T-helper 2 cell treated with Interferon-gamma antibody and Interleukin-4, amounts not matched to agents 5 μg/mL and 100 μg/mL, for 36 hours (primary cell): ENCODE measurements around the gene TMEM163.

Experiments
- DNase-seq: peaks from one replicate; pipeline ENCODE4 v3.0.0; 2021; ENCODE audit warnings: low spot score
- H3K27ac Mint-ChIP-seq: one replicate; pipeline ENCODE4 v1.8.0; 2021; ENCODE audit warnings: mild to moderate bottlenecking, mixed read lengths
- H3K27me3 Mint-ChIP-seq: one replicate; pipeline ENCODE4 v1.8.0; 2021; ENCODE audit warnings: low read depth, mixed read lengths
- H3K36me3 Mint-ChIP-seq: one replicate; pipeline ENCODE4 v1.8.0; 2021; ENCODE audit warnings: low read depth, mixed read lengths
- H3K4me1 Mint-ChIP-seq: one replicate; pipeline ENCODE4 v1.8.0; 2021; ENCODE audit warnings: low read depth, mixed read lengths
- H3K4me3 Mint-ChIP-seq: one replicate; pipeline ENCODE4 v1.8.0; 2022; ENCODE audit warnings: mild to moderate bottlenecking, moderate library complexity, mixed read lengths
- H3K9me3 Mint-ChIP-seq: one replicate; pipeline ENCODE4 v1.8.0; 2021; ENCODE audit warnings: mixed read lengths

Gene TMEM163

GRCh38 chr2:134694411-134694810 lies 24.4 kb downstream of the TMEM163 start:
- Mint-ChIP-seq H3K27me3 (peaks cover 36% of the 10 kb centered on the region), H3K4me3 (no peak overlapping the region), H3K27ac (no peak overlapping the region), H3K36me3 (no peaks in the 10 kb centered on the region), H3K9me3 (no peaks in the 10 kb centered on the region), H3K4me1 (no peaks in the 10 kb centered on the region)
- DNase-seq: no peak

- Mint-ChIP-seq H3K27ac (no peak overlapping the region), H3K4me3 (no peak overlapping the region), H3K36me3 (no peaks in the 10 kb centered on the region), H3K9me3 (no peaks in the 10 kb centered on the region), H3K27me3 (peaks cover 33% of the 10 kb centered on the region), H3K4me1 (no peaks in the 10 kb centered on the region)
- no peak for DNase-seq
Observed at GRCh38 chr2:134693359-134694330, 25.2 kb downstream of the TMEM163 start.

GRCh38 chr2:134692499-134692898 lies 26.3 kb downstream of the TMEM163 start:
- Mint-ChIP-seq H3K27me3 (peaks cover 30% of the 10 kb centered on the region), H3K4me1 (no peaks in the 10 kb centered on the region), H3K36me3 (no peaks in the 10 kb centered on the region), H3K4me3 (no peak overlapping the region), H3K9me3 (no peaks in the 10 kb centered on the region), H3K27ac (no peak overlapping the region)
- DNase-seq: no peak

GRCh38 chr2:134690629-134691215 lies 28.1 kb downstream of the TMEM163 start:
- Mint-ChIP-seq H3K9me3 (no peaks in the 10 kb centered on the region), H3K4me3 (no peak overlapping the region), H3K4me1 (no peaks in the 10 kb centered on the region), H3K27ac (no peak overlapping the region), H3K27me3 (peaks cover 24% of the 10 kb centered on the region), H3K36me3 (no peaks in the 10 kb centered on the region)
- no peak for DNase-seq

DNA sequence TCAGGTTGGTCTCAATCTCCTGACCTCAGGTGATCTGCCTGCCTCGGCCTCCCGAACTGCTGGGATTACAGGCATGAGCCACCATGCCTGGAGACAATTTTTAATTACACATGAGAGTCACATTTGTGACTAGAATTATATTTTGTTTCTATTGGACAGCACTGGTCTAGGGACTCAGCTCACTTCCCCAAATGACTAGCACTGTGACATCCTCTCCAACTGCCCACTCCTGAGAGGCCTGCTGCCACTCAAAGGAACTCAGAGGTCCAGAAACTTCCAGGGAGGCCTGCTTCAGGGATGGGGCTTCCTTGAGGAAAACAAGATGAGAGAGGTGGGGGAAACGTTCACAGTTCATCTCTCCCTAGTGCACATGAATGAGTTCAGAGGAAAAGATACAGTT lies 29.5 kb downstream of the TMEM163 start:
- Mint-ChIP-seq H3K27me3 (peaks cover 17% of the 10 kb centered on the region), H3K4me3 (no peak overlapping the region), H3K36me3 (no peaks in the 10 kb centered on the region), H3K9me3 (no peaks in the 10 kb centered on the region), H3K27ac (no peak overlapping the region), H3K4me1 (peaks cover under 1% of the 10 kb centered on the region)
- DNase-seq: no peak

GRCh38 chr2:134685967-134686366 lies 32.8 kb downstream of the TMEM163 start:
- H3K4me1 Mint-ChIP-seq: peaks cover 27% of the 10 kb centered on the region
- no peak overlapping the region for H3K27ac Mint-ChIP-seq

DNA sequence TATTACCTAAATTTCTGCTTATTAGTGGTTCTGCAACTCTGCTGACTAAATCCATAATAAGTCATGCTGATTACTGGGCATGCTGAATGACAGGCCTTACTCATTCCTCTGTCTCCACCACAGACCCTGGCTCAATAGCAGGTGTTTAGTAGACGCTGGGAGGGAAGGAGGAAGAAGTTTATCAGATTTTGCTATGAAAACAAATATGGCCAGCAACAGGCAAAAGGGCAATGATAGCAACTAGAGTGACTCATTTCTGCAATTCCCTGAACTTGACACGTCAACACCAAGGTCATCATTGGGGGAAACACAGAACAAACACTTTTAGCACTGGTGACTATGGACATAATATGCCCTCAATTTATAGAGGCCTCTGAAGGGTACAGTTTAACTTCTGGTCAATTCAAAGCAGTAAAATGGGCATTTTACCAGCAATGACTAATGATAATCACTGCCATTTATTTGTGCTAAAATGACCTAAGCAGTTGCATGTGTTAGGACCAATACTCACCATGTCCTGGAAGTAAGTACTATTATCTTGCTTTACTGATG lies 35.2 kb downstream of the TMEM163 start:
- Mint-ChIP-seq H3K9me3 (peaks cover 9% of the 10 kb centered on the region), H3K27me3 (peaks cover 18% of the 10 kb centered on the region), H3K27ac (peak overlapping the region; percentile 43), H3K4me3 (no peak overlapping the region), H3K4me1 (peaks cover 44% of the 10 kb centered on the region), H3K36me3 (peaks cover 8% of the 10 kb centered on the region)
- DNase-seq: peak; percentile 63

More at GRCh38 chr2:134685967-134686366, 32.8 kb downstream of the TMEM163 start:
- H3K4me3 Mint-ChIP-seq: no peak overlapping the region
- H3K36me3 Mint-ChIP-seq: peaks cover 5% of the 10 kb centered on the region
- H3K9me3 Mint-ChIP-seq: peaks cover 4% of the 10 kb centered on the region
- no peak for DNase-seq
- H3K27me3 Mint-ChIP-seq: peaks cover 17% of the 10 kb centered on the region

DNA sequence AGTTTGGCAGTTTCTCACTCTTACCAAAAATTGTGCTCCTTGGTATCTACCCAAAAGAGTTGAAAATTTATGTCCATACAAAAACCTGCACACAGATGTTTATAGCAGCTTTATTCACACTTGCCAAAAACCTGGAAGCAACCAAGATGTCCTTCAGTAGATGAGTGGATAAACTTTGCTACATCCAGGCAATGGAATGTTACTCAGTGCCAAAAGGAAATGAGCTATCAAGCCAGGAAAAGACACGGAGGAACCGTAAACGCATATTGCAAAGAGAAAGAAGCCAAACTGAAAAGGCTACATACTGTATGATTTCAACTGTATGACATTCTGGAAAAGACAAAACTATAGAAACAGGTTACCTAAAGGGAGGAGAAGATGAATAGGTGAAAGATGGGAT lies 36.1 kb downstream of the TMEM163 start:
- Mint-ChIP-seq H3K4me1 (peaks cover 48% of the 10 kb centered on the region), H3K4me3 (no peak overlapping the region), H3K27ac (peak overlapping the region; percentile 34), H3K36me3 (peaks cover 8% of the 10 kb centered on the region), H3K9me3 (peaks cover 9% of the 10 kb centered on the region), H3K27me3 (peaks cover 15% of the 10 kb centered on the region)
- no peak for DNase-seq

DNA sequence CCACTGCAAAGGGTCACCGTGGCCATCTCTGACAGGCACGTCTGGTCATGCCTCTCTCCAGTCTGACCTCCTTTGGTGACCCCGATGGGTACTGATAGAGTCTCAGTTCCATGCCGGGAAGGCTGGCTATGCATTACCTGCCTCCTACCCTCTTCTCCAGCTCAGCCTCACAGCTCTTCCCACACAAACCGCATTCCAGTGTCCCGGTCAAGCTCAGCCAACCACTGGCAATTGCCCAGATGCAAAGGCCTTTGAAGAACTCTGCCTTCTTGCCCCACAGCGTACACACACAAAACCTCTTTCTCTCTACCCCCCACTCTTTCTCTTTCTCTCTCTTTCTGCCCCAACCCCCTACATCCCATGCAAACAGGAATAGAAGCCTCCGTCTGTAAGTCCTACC lies 37.6 kb downstream of the TMEM163 start:
- Mint-ChIP-seq H3K27ac (peak overlapping the region; percentile 14), H3K4me3 (peak overlapping the region; percentile 3), H3K27me3 (peaks cover 18% of the 10 kb centered on the region)

DNA sequence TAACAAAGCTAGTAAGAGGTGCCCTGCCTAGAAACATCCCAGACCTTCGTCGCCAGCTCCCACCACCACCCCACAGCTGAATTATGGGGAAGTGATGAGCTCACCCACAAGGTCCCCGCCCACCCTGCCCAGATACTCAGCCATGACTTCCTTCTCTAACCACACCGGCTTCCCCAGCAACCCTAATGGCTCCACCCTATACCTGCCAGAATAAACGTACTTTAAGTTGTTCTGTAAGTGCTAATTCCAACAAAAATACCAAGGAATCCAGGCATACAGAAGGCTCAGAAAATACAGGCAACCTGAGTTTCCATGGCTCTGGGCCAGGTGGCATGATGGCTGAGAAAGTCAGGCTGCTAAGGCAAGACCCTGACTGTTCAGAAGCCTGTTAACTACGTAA lies 39.1 kb downstream of the TMEM163 start:
- Mint-ChIP-seq H3K9me3 (peaks cover 9% of the 10 kb centered on the region), H3K4me3 (peak overlapping the region; percentile 73), H3K36me3 (peaks cover 8% of the 10 kb centered on the region), H3K27me3 (peaks cover 23% of the 10 kb centered on the region), H3K27ac (no peak overlapping the region), H3K4me1 (peaks cover 63% of the 10 kb centered on the region)
- no peak for DNase-seq

More for the DNA sequence above, 37.6 kb downstream of the TMEM163 start:
- H3K9me3 Mint-ChIP-seq: peaks cover 9% of the 10 kb centered on the region
- peaks cover 61% of the 10 kb centered on the region for H3K4me1 Mint-ChIP-seq
- peaks cover 8% of the 10 kb centered on the region for H3K36me3 Mint-ChIP-seq
- DNase-seq: no peak

GRCh38 chr2:134679294-134679693 lies 39.5 kb downstream of the TMEM163 start:
- H3K27me3 Mint-ChIP-seq: peaks cover 26% of the 10 kb centered on the region
- no peak for DNase-seq
- peaks cover 62% of the 10 kb centered on the region for H3K4me1 Mint-ChIP-seq
- H3K36me3 Mint-ChIP-seq: peaks cover 8% of the 10 kb centered on the region
- peak overlapping the region; percentile 73 for H3K4me3 Mint-ChIP-seq
- peaks cover 9% of the 10 kb centered on the region for H3K9me3 Mint-ChIP-seq
- H3K27ac Mint-ChIP-seq: no peak overlapping the region

GRCh38 chr2:134677856-134678756 lies 40.7 kb downstream of the TMEM163 start:
- H3K4me1 Mint-ChIP-seq: peaks cover 52% of the 10 kb centered on the region
- H3K36me3 Mint-ChIP-seq: peaks cover 8% of the 10 kb centered on the region
- no peak for DNase-seq
- peaks cover 33% of the 10 kb centered on the region for H3K27me3 Mint-ChIP-seq
- no peak overlapping the region for H3K27ac Mint-ChIP-seq
- peaks cover 5% of the 10 kb centered on the region for H3K9me3 Mint-ChIP-seq
- no peak overlapping the region for H3K4me3 Mint-ChIP-seq

DNA sequence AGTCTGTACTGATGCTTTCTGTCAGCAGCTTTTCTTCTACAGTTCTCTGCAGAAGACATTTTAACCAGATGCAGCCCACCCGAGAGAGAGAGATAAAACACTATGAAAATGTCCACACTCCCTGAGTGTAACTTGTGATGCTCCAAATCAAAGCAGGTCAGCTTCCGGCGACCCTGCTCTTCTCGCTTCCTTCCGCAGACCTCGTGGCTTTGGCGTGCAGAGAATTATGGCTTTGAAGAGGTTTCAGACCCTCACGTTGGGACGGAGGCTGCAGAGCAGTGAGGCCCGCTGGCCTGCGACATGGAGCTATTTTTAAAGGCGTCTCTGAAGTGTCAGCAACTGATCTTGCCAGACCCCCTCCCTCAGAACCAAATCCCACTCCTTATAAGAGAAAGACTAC lies 41.8 kb downstream of the TMEM163 start:
- DNase-seq: no peak
- H3K27me3 Mint-ChIP-seq: peaks cover 40% of the 10 kb centered on the region
- peak overlapping the region; percentile 50 for H3K4me3 Mint-ChIP-seq
- peaks cover 8% of the 10 kb centered on the region for H3K36me3 Mint-ChIP-seq
- H3K9me3 Mint-ChIP-seq: peaks cover 5% of the 10 kb centered on the region
- H3K4me1 Mint-ChIP-seq: peaks cover 53% of the 10 kb centered on the region
- H3K27ac Mint-ChIP-seq: no peak overlapping the region
